D721Med (cell line): Measurements from ENCODE around the gene CCDC60.
A peak's percentile ranks its signal among the peaks of the same experiment; 100 is the strongest.

Experiments used
- DNase-seq: peaks from one replicate; pipeline ENCODE4 v3.0.0; 2011; ENCODE audit warnings: low spot score; ENCODE audit not compliant: insufficient read length
- FAIRE-seq: peaks from 2 replicates; lab custom pipeline; 2011; peaks lifted over from hg19 to GRCh38; lab: Jason Lieb, UNC
- CTCF ChIP-seq: IDR thresholded peaks from 2 replicates; pipeline ENCODE4 v1.5.1; 2012; ENCODE audit warnings: mild to moderate bottlenecking, control low read depth; ENCODE audit not compliant: insufficient read depth; ENCODE audit errors: missing control alignments

CCDC60 gene

GRCh38 chr12:119412306-119412705 lies 77.8 kb downstream of the CCDC60 start:
- FAIRE-seq (no peak), DNase-seq (no peak)
- TF ChIP-seq CTCF: no peak

- DNase-seq (peak; percentile 41), FAIRE-seq (peak; percentile 77)
- TF ChIP-seq CTCF: peak; percentile 87
Measured at GRCh38 chr12:119412811-119413794, 78.6 kb downstream of the CCDC60 start.

GRCh38 chr12:119415714-119416113 lies 81.2 kb downstream of the CCDC60 start:
- FAIRE-seq: peak; percentile 29
- no peak for TF ChIP-seq CTCF

GRCh38 chr12:119417440-119417839 lies 82.9 kb downstream of the CCDC60 start:
- TF ChIP-seq CTCF: no peak
- FAIRE-seq (no peak), DNase-seq (no peak)

More at GRCh38 chr12:119415714-119416113, 81.2 kb downstream of the CCDC60 start:
- DNase-seq: no peak

GRCh38 chr12:119419381-119419780 lies 84.9 kb downstream of the CCDC60 start:
- TF ChIP-seq CTCF: no peak
- DNase-seq (no peak), FAIRE-seq (no peak)

GRCh38 chr12:119423285-119423684 lies 88.8 kb downstream of the CCDC60 start:
- no peak for FAIRE-seq
- DNase-seq: no peak
- no peak for TF ChIP-seq CTCF

- FAIRE-seq (no peak), DNase-seq (no peak)
- TF ChIP-seq CTCF: no peak
Measured at GRCh38 chr12:119425623-119426022, 91.1 kb downstream of the CCDC60 start.
